ENCODE data around the gene E2F2. TPM values are rescaled to one million over a fixed set of nuclear protein-coding genes. Genes with fewer than 3 reads are reported as not detected.

The E2F2 gene
- total and polyA plus RNA-seq, 2 experiments from 2014 or later, result 0.85 to 1.2 TPM

- 87% methylated on average over 3 of the region's 3 CpGs for WGBS (ENCODE audit: low lambda C conversion rate, missing lambda C conversion rate)
- H3K9me3 ChIP-seq (ENCODE audit: low read depth), result no peaks in the 10 kb centered on the region
- H3K4me2 ChIP-seq, result no peak overlapping the region
- H4K20me1 ChIP-seq (ENCODE audit: insufficient read depth, poor library complexity, severe bottlenecking), result no peaks in the 10 kb centered on the region
- H3K9me2 ChIP-seq (replicated peaks; ENCODE audit: insufficient read depth), result no peaks in the 10 kb centered on the region
- H3K79me2 ChIP-seq, result no peaks in the 10 kb centered on the region
- TF ChIP-seq EZH2phosphoT487 (IDR thresholded peaks at IDR 0.05; ENCODE audit: low read depth, severe bottlenecking, unreplicated experiment) (no peak), CTCF (IDR thresholded peaks at IDR 0.05; ENCODE audit: poor library complexity) (no peak)
- DNase-seq (ENCODE audit: low spot score), result no peak
- H3K4me3 ChIP-seq, result no peak overlapping the region
- no peaks in the 10 kb centered on the region for H3K4me1 ChIP-seq (ENCODE audit: insufficient read depth)
- H2AFZ ChIP-seq, result no peak overlapping the region
- H3K27ac ChIP-seq, result no peak overlapping the region
- H3K36me3 ChIP-seq (replicated peaks; ENCODE audit: insufficient read depth, low read depth), result no peaks in the 10 kb centered on the region
- peaks cover 3% of the 10 kb centered on the region for H3K27me3 ChIP-seq
These were observed 38.8 kb downstream of the E2F2 start for GRCh38 chr1:23492132-23492720.

GRCh38 chr1:23489842-23490241 is 41.2 kb downstream of the E2F2 start:
- 61% methylated on average over 5 of the region's 5 CpGs for WGBS (ENCODE audit: low lambda C conversion rate, missing lambda C conversion rate)
- TF ChIP-seq CTCF (IDR thresholded peaks at IDR 0.05; ENCODE audit: poor library complexity) (no peak), EZH2 (IDR thresholded peaks at IDR 0.05; ENCODE audit: borderline replicate concordance) (no peak), EZH2phosphoT487 (IDR thresholded peaks at IDR 0.05; ENCODE audit: low read depth, severe bottlenecking, unreplicated experiment) (no peak)

GRCh38 chr1:23485002-23485332 is 46.1 kb downstream of the E2F2 start:
- WGBS (ENCODE audit: low lambda C conversion rate, missing lambda C conversion rate), result 67% methylated on average over 7 of the region's 7 CpGs

More at GRCh38 chr1:23489842-23490241, 41.2 kb downstream of the E2F2 start:
- DNase-seq (ENCODE audit: low spot score), result no peak
- Histone ChIP-seq H2AFZ (no peak overlapping the region), H4K20me1 (ENCODE audit: insufficient read depth, poor library complexity, severe bottlenecking) (no peaks in the 10 kb centered on the region), H3K79me2 (no peaks in the 10 kb centered on the region), H3K36me3 (replicated peaks; ENCODE audit: insufficient read depth, low read depth) (no peaks in the 10 kb centered on the region), H3K4me3 (no peak overlapping the region), H3K9me2 (replicated peaks; ENCODE audit: insufficient read depth) (no peaks in the 10 kb centered on the region), H3K27ac (no peak overlapping the region), H3K4me2 (no peak overlapping the region), H3K4me1 (ENCODE audit: insufficient read depth) (no peaks in the 10 kb centered on the region), H3K27me3 (peaks cover 3% of the 10 kb centered on the region), H3K9me3 (ENCODE audit: low read depth) (no peaks in the 10 kb centered on the region)

More at GRCh38 chr1:23485002-23485332, 46.1 kb downstream of the E2F2 start:
- Histone ChIP-seq H3K36me3 (replicated peaks; ENCODE audit: insufficient read depth, low read depth) (no peaks in the 10 kb centered on the region), H3K4me1 (ENCODE audit: insufficient read depth) (peaks cover 7% of the 10 kb centered on the region), H4K20me1 (ENCODE audit: insufficient read depth, poor library complexity, severe bottlenecking) (peaks cover 4% of the 10 kb centered on the region), H3K9me2 (replicated peaks; ENCODE audit: insufficient read depth) (no peaks in the 10 kb centered on the region), H2AFZ (peak overlapping the region; percentile 27), H3K27ac (peak overlapping the region; percentile 86), H3K27me3 (peaks cover 3% of the 10 kb centered on the region), H3K9me3 (ENCODE audit: low read depth) (no peaks in the 10 kb centered on the region), H3K4me3 (no peak overlapping the region), H3K79me2 (peaks cover 35% of the 10 kb centered on the region), H3K4me2 (peak overlapping the region; percentile 86)
- no peak for DNase-seq (ENCODE audit: low spot score)
- TF ChIP-seq EZH2phosphoT487 (IDR thresholded peaks at IDR 0.05; ENCODE audit: low read depth, severe bottlenecking, unreplicated experiment), result no peak
- TF ChIP-seq CTCF (IDR thresholded peaks at IDR 0.05; ENCODE audit: poor library complexity), result no peak
- TF ChIP-seq EZH2 (IDR thresholded peaks at IDR 0.05; ENCODE audit: borderline replicate concordance), result no peak
